Testis (tissue), 2 donors: ENCODE results near the gene ULK4.

ENCODE experiments used
- POLR2A ChIP-seq: fragments of 450-650 bp; IDR thresholded peaks from one replicate; pipeline ENCODE4 v1.6.1; 2017; ENCODE audit warnings: antibody characterized with exemption, mild to moderate bottlenecking, moderate library complexity
- TF ChIP-seq, protein P1 (sequence below), 3 experiments: fragments of 450-650 bp in 2 of 3; fragments of 200-600 bp in 1 of 3; sonication (generic) in 1 of 3; IDR thresholded peaks; one replicate each; pipeline ENCODE4 v1.5.1; 2016 to 2019; ENCODE audit warnings: antibody characterized with exemption in 3 of 3, mild to moderate bottlenecking in 2 of 3, moderate library complexity in 1 of 3

DNA sequence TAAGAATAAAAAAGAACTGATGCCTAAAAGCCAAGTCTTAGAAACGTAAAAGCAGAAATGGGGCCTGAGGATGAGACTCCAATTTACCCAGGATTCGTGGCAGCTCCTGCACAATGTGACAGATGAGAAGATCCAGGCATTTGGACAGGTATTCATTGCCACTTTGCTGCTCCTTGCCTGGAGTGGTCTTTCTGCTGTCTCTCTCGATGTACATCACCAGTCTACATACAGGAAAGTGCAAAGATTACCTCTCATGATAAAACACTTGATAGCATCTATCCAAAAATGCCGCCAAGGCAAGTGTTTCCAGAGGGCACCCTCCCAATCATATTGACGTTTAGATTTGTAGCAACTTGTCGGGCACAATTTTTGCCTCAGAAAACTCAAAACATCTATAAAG, 244.3 kb downstream of the ULK4 start:
- TF ChIP-seq, protein P1, sequence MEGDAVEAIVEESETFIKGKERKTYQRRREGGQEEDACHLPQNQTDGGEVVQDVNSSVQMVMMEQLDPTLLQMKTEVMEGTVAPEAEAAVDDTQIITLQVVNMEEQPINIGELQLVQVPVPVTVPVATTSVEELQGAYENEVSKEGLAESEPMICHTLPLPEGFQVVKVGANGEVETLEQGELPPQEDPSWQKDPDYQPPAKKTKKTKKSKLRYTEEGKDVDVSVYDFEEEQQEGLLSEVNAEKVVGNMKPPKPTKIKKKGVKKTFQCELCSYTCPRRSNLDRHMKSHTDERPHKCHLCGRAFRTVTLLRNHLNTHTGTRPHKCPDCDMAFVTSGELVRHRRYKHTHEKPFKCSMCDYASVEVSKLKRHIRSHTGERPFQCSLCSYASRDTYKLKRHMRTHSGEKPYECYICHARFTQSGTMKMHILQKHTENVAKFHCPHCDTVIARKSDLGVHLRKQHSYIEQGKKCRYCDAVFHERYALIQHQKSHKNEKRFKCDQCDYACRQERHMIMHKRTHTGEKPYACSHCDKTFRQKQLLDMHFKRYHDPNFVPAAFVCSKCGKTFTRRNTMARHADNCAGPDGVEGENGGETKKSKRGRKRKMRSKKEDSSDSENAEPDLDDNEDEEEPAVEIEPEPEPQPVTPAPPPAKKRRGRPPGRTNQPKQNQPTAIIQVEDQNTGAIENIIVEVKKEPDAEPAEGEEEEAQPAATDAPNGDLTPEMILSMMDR (IDR thresholded peaks at IDR 0.05), result no peak
- no peak for TF ChIP-seq POLR2A
